GM12878 (cell line): ENCODE measurements around the gene SERPINA6. TPM values are rescaled to one million over a fixed set of nuclear protein-coding genes. Genes with fewer than 3 reads are reported as not detected.
A peak's percentile ranks its signal among the peaks of the same experiment; 100 is the strongest.

Experiments
- ATAC-seq: fragments of 200-7000 bp; cut with Tn5 transposase; 3 replicates; pipeline ENCODE4 v1.9.1; 2020; ENCODE audit warnings: mild to moderate bottlenecking, moderate library complexity
- BruUV-seq: library from RNA; stranded (reverse); fragments of 400-500 nt; replicated peaks from 2 replicates; lab custom pipeline; 2021; lab: Mats Ljungman, UMichigan
- CTCF ChIA-PET: fragments of 300-600 bp; sonication (Branson Sonifier 250); formaldehyde crosslinking; extraction: SDS; loops from one replicate; lab custom pipeline; 2021; ENCODE audit warnings: inconsistent platforms; lab: Yijun Ruan, JAX
- POLR2A ChIA-PET: fragments of 350-600 bp; formaldehyde crosslinking; extraction: SDS; loops from one replicate; lab custom pipeline; 2021; ENCODE audit warnings: inconsistent platforms; lab: Charles Lee
- RAD21 ChIA-PET: fragments of 300-600 bp; sonication (Branson Sonifier 250); formaldehyde crosslinking; loops from one replicate; lab custom pipeline; 2023; ENCODE audit warnings: antibody characterized with exemption; ENCODE audit not compliant: unreplicated experiment; lab: Charles Lee
- SMC1A ChIA-PET: fragments of 300-600 bp; sonication (Branson Sonifier 250); formaldehyde crosslinking; loops from one replicate; lab custom pipeline; 2023; ENCODE audit not compliant: unreplicated experiment, uncharacterized antibody; lab: Charles Lee
- DNase-seq: peaks from one replicate; pipeline ENCODE4 v3.0.0-alpha.2; 2011; ENCODE audit warnings: low read depth, low spot score
- FAIRE-seq: peaks from 3 replicates; lab custom pipeline; 2011; peaks lifted over from hg19 to GRCh38; lab: Jason Lieb, UNC
- H2AFZ ChIP-seq: 2 replicates; pipeline ENCODE4 v1.6.0; 2011; ENCODE audit warnings: low read depth, low read length, control low read depth; ENCODE audit not compliant: control insufficient read depth
- H3K27ac ChIP-seq: 2 replicates; pipeline ENCODE4 v1.5.1; 2011; ENCODE audit warnings: control low read depth; ENCODE audit not compliant: control insufficient read depth, insufficient read depth
- H3K27me3 ChIP-seq, 2 experiments: replicated peaks in 1 of 2; 2 replicates each; pipeline versions ENCODE4 v1.6.0 to v1.6.1; 2011; ENCODE audit warnings: low read length in 1 of 2; ENCODE audit not compliant: control insufficient read depth in 2 of 2, insufficient read depth in 2 of 2
- H3K36me3 ChIP-seq, 2 experiments: 2 replicates each; pipeline ENCODE4 v1.5.1; 2011; ENCODE audit warnings: low read length in 1 of 2; ENCODE audit not compliant: control insufficient read depth in 2 of 2, insufficient read depth in 2 of 2
- H3K4me1 ChIP-seq: 2 replicates; pipeline ENCODE4 v1.6.1; 2011; ENCODE audit warnings: mild to moderate bottlenecking, low read length, moderate library complexity, mixed read lengths; ENCODE audit not compliant: control insufficient read depth, insufficient read depth
- H3K4me2 ChIP-seq: 2 replicates; pipeline ENCODE4 v1.6.0; 2011; ENCODE audit warnings: control low read depth; ENCODE audit not compliant: control insufficient read depth, insufficient read depth
- H3K4me3 ChIP-seq: fragments of 200-600 bp; sonication (generic); 2 replicates; pipeline ENCODE4 v1.5.1; 2016
- H3K79me2 ChIP-seq: 2 replicates; pipeline ENCODE4 v1.6.0; 2011; ENCODE audit warnings: low read length; ENCODE audit not compliant: control insufficient read depth, insufficient read depth
- H3K9ac ChIP-seq: 2 replicates; pipeline ENCODE4 v1.8.0; 2011; ENCODE audit warnings: low read length, control low read depth, mixed read lengths; ENCODE audit not compliant: control insufficient read depth, insufficient read depth
- H3K9me3 ChIP-seq: replicated peaks from 3 replicates; pipeline ENCODE4 v1.5.1; 2011; ENCODE audit warnings: mild to moderate bottlenecking, low read length; ENCODE audit not compliant: control insufficient read depth, insufficient read depth
- H4K20me1 ChIP-seq: 2 replicates; pipeline ENCODE4 v1.6.0; 2011; ENCODE audit not compliant: control insufficient read depth, insufficient read depth
- CTCF ChIP-seq, 3 experiments: IDR thresholded peaks in 2 of 3; conservative IDR thresholded peaks in 1 of 3; 2 replicates each; pipeline ENCODE4 v1.5.1; 2011; ENCODE audit warnings: low read depth in 3 of 3, low read length in 3 of 3, mild to moderate bottlenecking in 3 of 3, control low read depth in 2 of 3, moderate library complexity in 2 of 3, inconsistent platforms in 1 of 3, mixed read lengths in 1 of 3; ENCODE audit not compliant: control insufficient read depth in 2 of 3, insufficient read depth in 1 of 3; ENCODE audit errors: extremely low read depth in 1 of 3
- PML ChIP-seq: IDR thresholded peaks from 2 replicates; pipeline ENCODE4 v1.6.1; 2012; ENCODE audit warnings: low read length, inconsistent platforms
- RAD21 ChIP-seq: IDR thresholded peaks from 2 replicates; pipeline ENCODE4 v1.6.1; 2011; ENCODE audit warnings: mild to moderate bottlenecking, low read depth, low read length, moderate library complexity; ENCODE audit not compliant: insufficient read depth
- SMC3 ChIP-seq: IDR thresholded peaks from 2 replicates; pipeline ENCODE4 v1.6.1; 2011; ENCODE audit warnings: low read length, improper control_type of control experiment, borderline replicate concordance
- WGBS: methylation state at CpG from one replicate; pipeline ENCODE4 v1.1.6; 2016; ENCODE audit warnings: low lambda C conversion rate; ENCODE audit not compliant: insufficient replicate concordance, insufficient coverage; ENCODE audit errors: missing lambda C conversion rate; 5-methylcytosine and 5-hydroxymethylcytosine counted together
- in situ Hi-C: fragments of 300-500 bp; cut with MboI; formaldehyde crosslinking; loops from 9 replicates; pipeline ENCODE4 v1.14.3; 2018; ENCODE audit warnings: mixed read lengths
- intact Hi-C: fragments of 100-400 bp; cut with micrococcal nuclease; formaldehyde crosslinking; loops from one replicate; pipeline ENCODE4 v1.14.2; 2022; ENCODE audit not compliant: unreplicated experiment
- polyA plus RNA-seq, 11 experiments: library from polyadenylated mRNA; depleted of rRNA in 4 of 11; unstranded in 6 of 11; stranded (reverse) in 5 of 11; fragments of >200 nt; fragmentation: Nextera tagmentation in 4 of 11; fragmentation: Illumina TruSeq in 1 of 11; extraction: Ambion mirVana in 4 of 11; extraction: Trizol in 1 of 11; gene quantifications; 1 replicate in 1 of 11; 2 replicates in 10 of 11; pipeline versions ENCODE4 v1.2.1 to v1.2.3, GENCODE V29; 2011 to 2016; ENCODE audit warnings: inconsistent platforms in 2 of 11, missing spikeins in 2 of 11, low read depth in 1 of 11
- total RNA-seq, 4 experiments: library from RNA; depleted of rRNA in 3 of 4; stranded (reverse); fragments of >200 nt in 3 of 4; fragmentation: Illumina TruSeq in 1 of 4; extraction: Trizol in 1 of 4; gene quantifications; 2 replicates each; pipeline versions ENCODE4 v1.2.1 to v1.2.3, GENCODE V29; 2013 to 2021
- TF ChIP-seq, protein P1 (sequence below): fragments of 450-650 bp; IDR thresholded peaks from 2 replicates; pipeline ENCODE4 v1.6.1; 2018; ENCODE audit warnings: borderline replicate concordance, mild to moderate bottlenecking; ENCODE audit not compliant: partially characterized antibody
- TF ChIP-seq, protein P2 (sequence below): fragments of 450-650 bp; IDR thresholded peaks from 2 replicates; pipeline ENCODE4 v1.6.1; 2017; ENCODE audit warnings: mild to moderate bottlenecking
- TF ChIP-seq, protein P3 (sequence below): fragments of 450-650 bp; formaldehyde crosslinking; IDR thresholded peaks from 2 replicates; pipeline ENCODE4 v1.5.0; 2022; ENCODE audit warnings: mild to moderate bottlenecking, missing genetic modification characterization

Gene SERPINA6
- total and polyA plus RNA-seq, 10 of the 15 experiments (the other 5 are each of a cell fraction or from before 2014, with no cell fraction given): 0.11 to 0.27 (median 0.23) TPM; not detected in 7

DNA sequence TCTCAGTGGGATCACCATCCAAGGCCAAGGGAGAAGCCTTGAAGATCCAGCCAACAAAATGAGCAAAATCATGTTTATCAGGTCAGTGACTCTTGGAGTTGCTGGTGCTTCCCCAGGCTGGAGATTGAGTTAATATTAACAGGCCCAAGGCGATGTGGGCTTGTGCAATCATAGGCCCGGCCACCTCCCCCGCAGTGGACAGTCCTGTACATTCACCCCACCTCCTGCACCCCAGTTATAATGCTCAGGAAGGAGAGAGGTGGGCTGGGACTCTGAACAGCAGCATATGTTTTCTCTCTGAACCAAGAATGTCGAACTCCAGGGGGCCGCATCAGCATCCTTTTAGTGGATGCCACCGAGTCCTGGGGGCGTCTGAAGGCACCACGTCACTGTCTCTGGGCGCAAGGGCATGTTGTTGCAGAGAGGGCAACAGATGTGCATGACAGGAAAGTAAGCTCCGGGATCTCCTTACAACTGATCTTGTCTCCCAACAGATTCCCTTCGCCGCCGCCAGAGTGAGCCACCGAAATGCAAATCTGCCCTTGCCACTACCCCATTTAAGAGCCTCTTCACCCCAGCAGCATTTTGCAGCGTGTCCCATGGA lies 32.2 kb upstream of the SERPINA6 start:
- BruUV-seq: no TSS peak
- SMC1A ChIA-PET: no interaction called here
- in situ Hi-C loops: no loop called here
- WGBS: 6% methylated on average over 15 of the region's 15 CpGs
- TF ChIP-seq CTCF (IDR thresholded peaks at IDR 0.05 in 2 of 3, conservative IDR thresholded peaks at IDR 0.05 in 1 of 3; ENCODE audit: control insufficient read depth in 2 of 3, extremely low read depth in 1 of 3, insufficient read depth in 1 of 3, low read depth in 3 of 3, low read length in 3 of 3) (peak; percentile 34 to 40 (median 39); a peak in 5 of 6 replicates), SMC3 (peak; percentile 36; the same call in 1 of the 2 replicates), RAD21 (peak; percentile 37; the same call in 1 of the 2 replicates), PML (no peak)
- TF ChIP-seq, protein P1, sequence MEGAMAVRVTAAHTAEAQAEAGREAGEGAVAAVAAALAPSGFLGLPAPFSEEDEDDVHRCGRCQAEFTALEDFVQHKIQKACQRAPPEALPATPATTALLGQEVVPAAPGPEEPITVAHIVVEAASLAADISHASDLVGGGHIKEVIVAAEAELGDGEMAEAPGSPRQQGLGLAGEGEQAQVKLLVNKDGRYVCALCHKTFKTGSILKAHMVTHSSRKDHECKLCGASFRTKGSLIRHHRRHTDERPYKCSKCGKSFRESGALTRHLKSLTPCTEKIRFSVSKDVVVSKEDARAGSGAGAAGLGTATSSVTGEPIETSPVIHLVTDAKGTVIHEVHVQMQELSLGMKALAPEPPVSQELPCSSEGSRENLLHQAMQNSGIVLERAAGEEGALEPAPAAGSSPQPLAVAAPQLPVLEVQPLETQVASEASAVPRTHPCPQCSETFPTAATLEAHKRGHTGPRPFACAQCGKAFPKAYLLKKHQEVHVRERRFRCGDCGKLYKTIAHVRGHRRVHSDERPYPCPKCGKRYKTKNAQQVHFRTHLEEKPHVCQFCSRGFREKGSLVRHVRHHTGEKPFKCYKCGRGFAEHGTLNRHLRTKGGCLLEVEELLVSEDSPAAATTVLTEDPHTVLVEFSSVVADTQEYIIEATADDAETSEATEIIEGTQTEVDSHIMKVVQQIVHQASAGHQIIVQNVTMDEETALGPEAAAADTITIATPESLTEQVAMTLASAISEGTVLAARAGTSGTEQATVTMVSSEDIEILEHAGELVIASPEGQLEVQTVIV: no peak
- TF ChIP-seq, protein P2, sequence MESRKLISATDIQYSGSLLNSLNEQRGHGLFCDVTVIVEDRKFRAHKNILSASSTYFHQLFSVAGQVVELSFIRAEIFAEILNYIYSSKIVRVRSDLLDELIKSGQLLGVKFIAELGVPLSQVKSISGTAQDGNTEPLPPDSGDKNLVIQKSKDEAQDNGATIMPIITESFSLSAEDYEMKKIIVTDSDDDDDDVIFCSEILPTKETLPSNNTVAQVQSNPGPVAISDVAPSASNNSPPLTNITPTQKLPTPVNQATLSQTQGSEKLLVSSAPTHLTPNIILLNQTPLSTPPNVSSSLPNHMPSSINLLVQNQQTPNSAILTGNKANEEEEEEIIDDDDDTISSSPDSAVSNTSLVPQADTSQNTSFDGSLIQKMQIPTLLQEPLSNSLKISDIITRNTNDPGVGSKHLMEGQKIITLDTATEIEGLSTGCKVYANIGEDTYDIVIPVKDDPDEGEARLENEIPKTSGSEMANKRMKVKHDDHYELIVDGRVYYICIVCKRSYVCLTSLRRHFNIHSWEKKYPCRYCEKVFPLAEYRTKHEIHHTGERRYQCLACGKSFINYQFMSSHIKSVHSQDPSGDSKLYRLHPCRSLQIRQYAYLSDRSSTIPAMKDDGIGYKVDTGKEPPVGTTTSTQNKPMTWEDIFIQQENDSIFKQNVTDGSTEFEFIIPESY: no peak
- TF ChIP-seq, protein P3, sequence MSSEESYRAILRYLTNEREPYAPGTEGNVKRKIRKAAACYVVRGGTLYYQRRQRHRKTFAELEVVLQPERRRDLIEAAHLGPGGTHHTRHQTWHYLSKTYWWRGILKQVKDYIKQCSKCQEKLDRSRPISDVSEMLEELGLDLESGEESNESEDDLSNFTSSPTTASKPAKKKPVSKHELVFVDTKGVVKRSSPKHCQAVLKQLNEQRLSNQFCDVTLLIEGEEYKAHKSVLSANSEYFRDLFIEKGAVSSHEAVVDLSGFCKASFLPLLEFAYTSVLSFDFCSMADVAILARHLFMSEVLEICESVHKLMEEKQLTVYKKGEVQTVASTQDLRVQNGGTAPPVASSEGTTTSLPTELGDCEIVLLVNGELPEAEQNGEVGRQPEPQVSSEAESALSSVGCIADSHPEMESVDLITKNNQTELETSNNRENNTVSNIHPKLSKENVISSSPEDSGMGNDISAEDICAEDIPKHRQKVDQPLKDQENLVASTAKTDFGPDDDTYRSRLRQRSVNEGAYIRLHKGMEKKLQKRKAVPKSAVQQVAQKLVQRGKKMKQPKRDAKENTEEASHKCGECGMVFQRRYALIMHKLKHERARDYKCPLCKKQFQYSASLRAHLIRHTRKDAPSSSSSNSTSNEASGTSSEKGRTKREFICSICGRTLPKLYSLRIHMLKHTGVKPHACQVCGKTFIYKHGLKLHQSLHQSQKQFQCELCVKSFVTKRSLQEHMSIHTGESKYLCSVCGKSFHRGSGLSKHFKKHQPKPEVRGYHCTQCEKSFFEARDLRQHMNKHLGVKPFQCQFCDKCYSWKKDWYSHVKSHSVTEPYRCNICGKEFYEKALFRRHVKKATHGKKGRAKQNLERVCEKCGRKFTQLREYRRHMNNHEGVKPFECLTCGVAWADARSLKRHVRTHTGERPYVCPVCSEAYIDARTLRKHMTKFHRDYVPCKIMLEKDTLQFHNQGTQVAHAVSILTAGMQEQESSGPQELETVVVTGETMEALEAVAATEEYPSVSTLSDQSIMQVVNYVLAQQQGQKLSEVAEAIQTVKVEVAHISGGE (CRISPR knock-in tag): no peak
- TF ChIP-seq, all 136 proteins: peak for 3
- no peak for FAIRE-seq
- no peak overlapping the region for H3K4me3 ChIP-seq
- no peaks in the 10 kb centered on the region for H3K27me3 ChIP-seq
- DNase-seq: no peak
- POLR2A ChIA-PET: no interaction called here
- intact Hi-C loops: no loop called here
- CTCF ChIA-PET: no interaction called here
- H3K27ac ChIP-seq: no peak overlapping the region
- H3K9me3 ChIP-seq: peaks cover 1% of the 10 kb centered on the region; the same call in 1 of the 3 replicates
- no peak overlapping the region; the same call in 1 of the 2 replicates for H3K4me2 ChIP-seq
- H3K9ac ChIP-seq: no peak overlapping the region
- H3K4me1 ChIP-seq: no peaks in the 10 kb centered on the region
- H4K20me1 ChIP-seq: no peaks in the 10 kb centered on the region
- RAD21 ChIA-PET: no interaction called here
- ATAC-seq: peak; percentile 82
- H3K79me2 ChIP-seq: no peaks in the 10 kb centered on the region
- no peaks in the 10 kb centered on the region for H3K36me3 ChIP-seq
- H2AFZ ChIP-seq: peak overlapping the region; percentile 21; the same call in 1 of the 2 replicates
